Smooth muscle cell (in vitro differentiated cells): ENCODE data around the gene LRRN2. TPM values are rescaled to one million over a fixed set of nuclear protein-coding genes. Genes with fewer than 3 reads are reported as not detected.

Experiments used
- DNase-seq: peaks from one replicate; lab custom pipeline; 2025; ENCODE audit not compliant: unreplicated experiment; lab: John Stamatoyannopoulos, UW
- H2AFZ ChIP-seq: fragments of 200-600 bp; sonication (generic); 2 replicates; pipeline ENCODE4 v1.6.0; 2016; ENCODE audit warnings: antibody characterized with exemption, low read depth, mild to moderate bottlenecking
- H3F3A ChIP-seq: fragments of 200-600 bp; sonication (generic); 2 replicates; pipeline ENCODE4 v1.6.0; 2017; ENCODE audit warnings: antibody characterized with exemption, low read depth
- H3K27ac ChIP-seq: fragments of 200-600 bp; sonication (generic); 2 replicates; pipeline ENCODE4 v1.5.1; 2016; ENCODE audit warnings: low read depth, mild to moderate bottlenecking
- H3K27me3 ChIP-seq: fragments of 200-600 bp; sonication (generic); 2 replicates; pipeline ENCODE4 v1.6.1; 2016; ENCODE audit warnings: low read depth, mild to moderate bottlenecking
- H3K36me3 ChIP-seq: fragments of 200-600 bp; sonication (generic); 2 replicates; pipeline ENCODE4 v1.5.1; 2016; ENCODE audit warnings: low read depth
- H3K4me1 ChIP-seq: fragments of 200-600 bp; sonication (generic); 2 replicates; pipeline ENCODE4 v1.5.1; 2016; ENCODE audit warnings: low read depth
- H3K4me2 ChIP-seq: fragments of 200-600 bp; sonication (generic); 2 replicates; pipeline ENCODE4 v1.6.0; 2016; ENCODE audit warnings: mild to moderate bottlenecking
- H3K4me3 ChIP-seq: fragments of 200-600 bp; sonication (generic); 2 replicates; pipeline ENCODE4 v1.5.1; 2016; ENCODE audit warnings: mild to moderate bottlenecking
- H3K79me2 ChIP-seq: fragments of 200-600 bp; sonication (generic); 2 replicates; pipeline ENCODE4 v1.6.0; 2016; ENCODE audit warnings: low read depth, mild to moderate bottlenecking
- H3K9ac ChIP-seq: fragments of 200-600 bp; sonication (generic); 2 replicates; pipeline ENCODE4 v1.6.0; 2016; ENCODE audit warnings: low read depth
- H3K9me3 ChIP-seq: fragments of 200-600 bp; sonication (generic); replicated peaks from 2 replicates; pipeline ENCODE4 v1.5.1; 2016; ENCODE audit warnings: low read depth
- H4K20me1 ChIP-seq: fragments of 200-600 bp; sonication (generic); 2 replicates; pipeline ENCODE4 v1.6.0; 2016; ENCODE audit warnings: low read depth
- CTCF ChIP-seq: fragments of 200-600 bp; sonication (generic); IDR thresholded peaks from 2 replicates; pipeline ENCODE4 v1.5.1; 2017; ENCODE audit warnings: borderline replicate concordance, mild to moderate bottlenecking, antibody characterized with exemption; ENCODE audit not compliant: insufficient read depth, poor library complexity, severe bottlenecking
- WGBS: methylation state at CpG from one replicate; pipeline ENCODE4 v1.1.7; 2016; ENCODE audit warnings: low lambda C conversion rate; 5-methylcytosine and 5-hydroxymethylcytosine counted together
- polyA plus RNA-seq: library from polyadenylated mRNA; unstranded; fragments of >200 nt; fragmentation: Nextera tagmentation; extraction: Ambion mirVana; gene quantifications from 2 replicates; pipeline ENCODE4 v1.2.1, GENCODE V29; 2016
- total RNA-seq: library from RNA; depleted of rRNA; stranded (reverse); fragments of >200 nt; gene quantifications from 2 replicates; pipeline ENCODE4 v1.2.3, GENCODE V29; 2014

LRRN2 gene
- total and polyA plus RNA-seq, 2 experiments from 2014 or later, result 1.3 to 2.4 TPM

- Histone ChIP-seq H3K9ac (no peak overlapping the region), H3K36me3 (no peaks in the 10 kb centered on the region), H3K79me2 (no peaks in the 10 kb centered on the region), H3K27me3 (peaks cover 4% of the 10 kb centered on the region), H3K4me2 (no peak overlapping the region), H4K20me1 (no peaks in the 10 kb centered on the region), H2AFZ (no peak overlapping the region), H3K4me1 (no peaks in the 10 kb centered on the region), H3K4me3 (no peak overlapping the region), H3K27ac (no peak overlapping the region), H3F3A (no peaks in the 10 kb centered on the region), H3K9me3 (no peaks in the 10 kb centered on the region)
- DNase-seq, result no peak
- WGBS, result 63% methylated on average over 3 of the region's 3 CpGs
- no peak for TF ChIP-seq CTCF
These were observed 94.0 kb downstream of the LRRN2 start for GRCh38 chr1:204591473-204592090.

GRCh38 chr1:204589409-204590038 is 96.0 kb downstream of the LRRN2 start:
- H3F3A ChIP-seq, result no peaks in the 10 kb centered on the region
- no peak overlapping the region for H3K27ac ChIP-seq
- H2AFZ ChIP-seq, result no peak overlapping the region
- H3K9me3 ChIP-seq, result no peaks in the 10 kb centered on the region
- no peaks in the 10 kb centered on the region for H3K36me3 ChIP-seq
- H4K20me1 ChIP-seq, result no peaks in the 10 kb centered on the region
- H3K9ac ChIP-seq, result no peak overlapping the region
- no peaks in the 10 kb centered on the region for H3K4me1 ChIP-seq
- no peak overlapping the region for H3K4me2 ChIP-seq
- no peak for DNase-seq
- no peak overlapping the region for H3K4me3 ChIP-seq
- 76% methylated on average over 8 of the region's 8 CpGs for WGBS
- no peaks in the 10 kb centered on the region for H3K79me2 ChIP-seq
- TF ChIP-seq CTCF, result no peak
- peaks cover 1% of the 10 kb centered on the region for H3K27me3 ChIP-seq

- Histone ChIP-seq H3K9ac (no peak overlapping the region), H3K4me2 (no peak overlapping the region), H3K36me3 (no peaks in the 10 kb centered on the region), H3K9me3 (no peaks in the 10 kb centered on the region), H3K4me1 (no peaks in the 10 kb centered on the region), H3K27me3 (no peaks in the 10 kb centered on the region), H3F3A (no peaks in the 10 kb centered on the region), H4K20me1 (no peaks in the 10 kb centered on the region), H3K27ac (no peak overlapping the region), H3K4me3 (no peak overlapping the region), H2AFZ (no peak overlapping the region), H3K79me2 (no peaks in the 10 kb centered on the region)
- 65% methylated on average over 5 of the region's 5 CpGs for WGBS
- TF ChIP-seq CTCF, result no peak
- DNase-seq, result no peak
These were observed 96.7 kb downstream of the LRRN2 start for GRCh38 chr1:204588826-204589225.

- H3K4me1 ChIP-seq, result no peaks in the 10 kb centered on the region
- H3K4me3 ChIP-seq, result no peak overlapping the region
- no peak overlapping the region for H3K4me2 ChIP-seq
- H3K36me3 ChIP-seq, result no peaks in the 10 kb centered on the region
- H2AFZ ChIP-seq, result no peak overlapping the region
- no peak for DNase-seq
- H3K27me3 ChIP-seq, result no peaks in the 10 kb centered on the region
- no peaks in the 10 kb centered on the region for H4K20me1 ChIP-seq
- H3K79me2 ChIP-seq, result no peaks in the 10 kb centered on the region
- H3K27ac ChIP-seq, result no peak overlapping the region
- TF ChIP-seq CTCF, result no peak
- no peaks in the 10 kb centered on the region for H3K9me3 ChIP-seq
- 77% methylated on average over 6 of the region's 6 CpGs for WGBS
- H3K9ac ChIP-seq, result no peak overlapping the region
- no peaks in the 10 kb centered on the region for H3F3A ChIP-seq
These were observed 97.9 kb downstream of the LRRN2 start for GRCh38 chr1:204587621-204588020.
